Parathyroid adenoma (tissue), 2 donors: ENCODE results near the gene SCN2A.

Source experiments
- H2AFZ ChIP-seq: fragments of 300-600 bp; sonication (generic); one replicate; pipeline ENCODE4 v1.7.0; 2017; ENCODE audit warnings: antibody characterized with exemption, mild to moderate bottlenecking
- H3K27ac ChIP-seq: fragments of 300-600 bp; sonication (generic); one replicate; pipeline ENCODE4 v1.7.0; 2017
- H3K27me3 ChIP-seq: fragments of 300-600 bp; sonication (generic); one replicate; pipeline ENCODE4 v1.7.0; 2017; ENCODE audit warnings: low read length; ENCODE audit not compliant: control insufficient read depth, insufficient read depth
- H3K36me3 ChIP-seq: fragments of 300-600 bp; sonication (generic); one replicate; pipeline ENCODE4 v1.7.0; 2017; ENCODE audit warnings: low read length; ENCODE audit not compliant: control insufficient read depth, insufficient read depth
- H3K4me1 ChIP-seq: fragments of 300-600 bp; sonication (generic); one replicate; pipeline ENCODE4 v1.7.0; 2017; ENCODE audit warnings: control low read depth
- H3K4me2 ChIP-seq: fragments of 300-600 bp; sonication (generic); one replicate; pipeline ENCODE4 v1.7.0; 2017; ENCODE audit warnings: low read length
- H3K4me3 ChIP-seq: fragments of 300-600 bp; sonication (generic); one replicate; pipeline ENCODE4 v1.7.0; 2017; ENCODE audit warnings: low read depth, low read length
- H3K79me2 ChIP-seq: fragments of 300-600 bp; sonication (generic); one replicate; pipeline ENCODE4 v1.7.0; 2017; ENCODE audit warnings: control low read depth
- H3K9ac ChIP-seq: fragments of 300-600 bp; sonication (generic); one replicate; pipeline ENCODE4 v1.7.0; 2017; ENCODE audit warnings: mild to moderate bottlenecking
- H3K9me3 ChIP-seq: fragments of 300-600 bp; sonication (generic); one replicate; pipeline ENCODE4 v1.7.0; 2017; ENCODE audit warnings: low read length; ENCODE audit not compliant: control insufficient read depth
- CTCF ChIP-seq: fragments of 300-600 bp; sonication (generic); IDR thresholded peaks from one replicate; pipeline ENCODE4 v1.7.0; 2017; ENCODE audit warnings: antibody characterized with exemption, mild to moderate bottlenecking
- donor health status: primary hyperparathyroidism.

Gene SCN2A

GRCh38 chr2:165205865-165206264, 33.3 kb upstream of the SCN2A start:
- no peaks in the 10 kb centered on the region for H3K4me1 ChIP-seq
- H3K9ac ChIP-seq = no peak overlapping the region
- no peaks in the 10 kb centered on the region for H3K9me3 ChIP-seq
- no peak overlapping the region for H2AFZ ChIP-seq
- H3K4me3 ChIP-seq = no peak overlapping the region
- TF ChIP-seq CTCF = no peak
- H3K27me3 ChIP-seq = no peaks in the 10 kb centered on the region
- H3K79me2 ChIP-seq = no peaks in the 10 kb centered on the region
- H3K27ac ChIP-seq = no peak overlapping the region
- no peaks in the 10 kb centered on the region for H3K36me3 ChIP-seq
- H3K4me2 ChIP-seq = no peak overlapping the region

DNA sequence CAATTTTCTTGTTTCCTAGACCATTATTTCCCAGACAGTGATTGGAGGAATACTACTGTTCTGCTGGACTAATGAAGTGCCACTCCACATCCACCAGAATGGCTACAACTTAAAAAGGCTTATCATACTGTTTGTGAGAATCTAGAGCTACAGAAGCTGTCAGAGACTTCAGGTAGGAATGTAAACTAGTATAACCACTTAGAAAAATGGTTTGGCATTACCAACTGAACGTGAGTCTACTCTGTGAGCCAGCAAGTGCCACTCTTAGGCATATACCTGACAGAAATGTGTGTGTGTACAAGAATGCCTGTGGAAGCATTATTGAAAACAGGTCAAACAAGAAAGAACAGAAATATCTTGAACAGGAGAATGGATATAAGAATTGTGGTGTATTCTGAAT, 31.1 kb upstream of the SCN2A start:
- Histone ChIP-seq H3K27me3 (no peaks in the 10 kb centered on the region), H2AFZ (no peak overlapping the region), H3K4me3 (no peak overlapping the region), H3K79me2 (no peaks in the 10 kb centered on the region), H3K4me2 (no peak overlapping the region), H3K9ac (no peak overlapping the region), H3K9me3 (no peaks in the 10 kb centered on the region), H3K36me3 (no peaks in the 10 kb centered on the region), H3K27ac (no peak overlapping the region), H3K4me1 (no peaks in the 10 kb centered on the region)
- TF ChIP-seq CTCF = no peak

GRCh38 chr2:165214093-165214492, 25.1 kb upstream of the SCN2A start:
- TF ChIP-seq CTCF = no peak
- H2AFZ ChIP-seq = no peak overlapping the region
- H3K4me3 ChIP-seq = no peak overlapping the region
- H3K27ac ChIP-seq = no peak overlapping the region
- no peaks in the 10 kb centered on the region for H3K79me2 ChIP-seq
- H3K9ac ChIP-seq = no peak overlapping the region
- no peaks in the 10 kb centered on the region for H3K36me3 ChIP-seq
- H3K9me3 ChIP-seq = no peaks in the 10 kb centered on the region
- H3K4me1 ChIP-seq = no peaks in the 10 kb centered on the region
- no peaks in the 10 kb centered on the region for H3K27me3 ChIP-seq
- H3K4me2 ChIP-seq = no peak overlapping the region

DNA sequence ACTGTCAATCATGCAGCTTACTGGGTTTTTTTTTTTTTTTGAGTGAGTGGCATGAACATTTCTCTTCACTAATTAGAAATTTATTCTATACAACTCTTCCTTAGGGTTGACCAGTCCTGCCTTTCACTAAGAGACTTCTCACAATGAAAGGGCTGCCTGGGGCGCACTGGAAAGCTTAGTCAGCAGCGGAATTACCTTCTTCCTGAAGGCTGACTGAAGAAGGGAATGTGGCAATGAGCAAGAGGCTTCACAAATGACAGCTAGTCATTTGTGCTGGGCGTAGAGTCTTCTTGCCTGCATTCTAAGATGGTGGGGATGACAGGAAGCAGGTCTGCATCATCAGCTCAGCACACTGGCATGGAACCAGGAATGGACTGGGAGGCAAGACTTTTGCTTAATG, 19.7 kb upstream of the SCN2A start:
- H3K27ac ChIP-seq = no peak overlapping the region
- H3K9ac ChIP-seq = no peak overlapping the region
- no peaks in the 10 kb centered on the region for H3K4me1 ChIP-seq
- H3K27me3 ChIP-seq = no peaks in the 10 kb centered on the region
- H3K4me2 ChIP-seq = no peak overlapping the region
- H3K36me3 ChIP-seq = no peaks in the 10 kb centered on the region
- no peak for TF ChIP-seq CTCF
- no peaks in the 10 kb centered on the region for H3K9me3 ChIP-seq
- H3K79me2 ChIP-seq = no peaks in the 10 kb centered on the region
- H3K4me3 ChIP-seq = no peak overlapping the region
- H2AFZ ChIP-seq = no peak overlapping the region

DNA sequence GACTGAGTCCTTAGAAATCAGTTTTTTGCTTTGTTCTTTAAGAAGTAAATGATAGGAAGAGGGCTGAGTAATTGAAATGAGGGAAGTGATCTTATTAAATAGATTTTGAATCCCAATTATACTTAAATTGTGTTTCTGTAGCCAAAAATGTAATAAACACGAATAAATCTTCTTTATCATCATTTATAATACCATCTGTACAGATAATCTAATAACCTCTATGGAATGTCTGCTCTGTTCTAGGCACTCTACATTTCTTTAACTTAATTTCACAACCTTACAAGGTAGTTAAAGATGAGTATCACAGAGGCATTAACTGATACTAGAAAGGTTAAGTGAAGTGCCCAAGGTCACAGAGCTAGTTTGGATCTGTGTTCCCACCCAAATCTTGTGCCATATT, 14.3 kb upstream of the SCN2A start:
- no peak for TF ChIP-seq CTCF
- Histone ChIP-seq H3K4me2 (no peak overlapping the region), H3K9me3 (no peaks in the 10 kb centered on the region), H3K4me1 (no peaks in the 10 kb centered on the region), H3K27ac (no peak overlapping the region), H3K79me2 (no peaks in the 10 kb centered on the region), H3K27me3 (no peaks in the 10 kb centered on the region), H2AFZ (no peak overlapping the region), H3K9ac (no peak overlapping the region), H3K36me3 (no peaks in the 10 kb centered on the region), H3K4me3 (no peak overlapping the region)
